Activated B cell treated with CpG ODN at 0.5 μM for 24 hours (primary cell): ENCODE data around the gene SLC2A4RG. TPM values are rescaled to one million over a fixed set of nuclear protein-coding genes. Genes with fewer than 3 reads are reported as not detected.

Source experiments
- ATAC-seq: fragments of 200-7000 bp; cut with Tn5 transposase; one replicate; pipeline ENCODE4 v1.10.0; 2021; ENCODE audit warnings: low read depth, mild to moderate bottlenecking, moderate library complexity
- CTCF ChIA-PET: fragments of 350-600 bp; sonication (Branson Sonifier 250); formaldehyde crosslinking; loops from one replicate; lab custom pipeline; 2021; ENCODE audit warnings: antibody characterized with exemption; lab: Charles Lee
- POLR2A ChIA-PET: fragments of 350-600 bp; sonication (Branson Sonifier 250); formaldehyde crosslinking; loops from one replicate; lab custom pipeline; 2021; ENCODE audit warnings: antibody characterized with exemption; lab: Charles Lee
- DNase-seq: peaks from one replicate; pipeline ENCODE4 v3.0.0; 2022
- H3K27ac Mint-ChIP-seq: one replicate; pipeline ENCODE4 v1.8.0; 2020; ENCODE audit warnings: mixed read lengths
- H3K27me3 Mint-ChIP-seq: one replicate; pipeline ENCODE4 v1.8.0; 2021; ENCODE audit warnings: mixed read lengths
- H3K36me3 Mint-ChIP-seq: one replicate; pipeline ENCODE4 v1.8.0; 2021; ENCODE audit warnings: low read depth, mixed read lengths
- H3K4me1 Mint-ChIP-seq: one replicate; pipeline ENCODE4 v1.8.0; 2021; ENCODE audit warnings: mixed read lengths
- H3K4me3 Mint-ChIP-seq: one replicate; pipeline ENCODE4 v1.8.0; 2020; ENCODE audit warnings: mild to moderate bottlenecking, mixed read lengths
- H3K9me3 Mint-ChIP-seq: one replicate; pipeline ENCODE4 v1.8.0; 2020; ENCODE audit warnings: mixed read lengths
- CTCF ChIP-seq: fragments of 200-600 bp; IDR thresholded peaks from one replicate; pipeline ENCODE4 v1.8.0; 2022; ENCODE audit warnings: antibody characterized with exemption, mild to moderate bottlenecking
- intact Hi-C: fragments of 100-400 bp; cut with micrococcal nuclease; formaldehyde crosslinking; loops from one replicate; pipeline ENCODE4 v1.15.1; 2024
- total RNA-seq: library from RNA; stranded (reverse); gene quantifications from 2 replicates; pipeline ENCODE4 v1.2.3, GENCODE V29; 2022

SLC2A4RG gene
- total RNA-seq, 1 donor from 2014 or later = 28.1 TPM

GRCh38 chr20:63791497-63792156 is 52.1 kb downstream of the SLC2A4RG start:
- Mint-ChIP-seq H3K36me3 (no peaks in the 10 kb centered on the region), H3K4me1 (peaks cover 2% of the 10 kb centered on the region), H3K9me3 (no peaks in the 10 kb centered on the region), H3K27me3 (no peaks in the 10 kb centered on the region), H3K4me3 (no peak overlapping the region), H3K27ac (no peak overlapping the region)
- ATAC-seq = no peak
- ChIA-PET POLR2A (no interaction called here), CTCF (no interaction called here)
- intact Hi-C loops = no loop called here
- no peak for TF ChIP-seq CTCF
- no peak for DNase-seq

- no peaks in the 10 kb centered on the region for H3K36me3 Mint-ChIP-seq
- no peak for TF ChIP-seq CTCF
- ATAC-seq (no peak), DNase-seq (no peak)
- no peaks in the 10 kb centered on the region for H3K9me3 Mint-ChIP-seq
- peaks cover 2% of the 10 kb centered on the region for H3K4me1 Mint-ChIP-seq
- H3K27me3 Mint-ChIP-seq = no peaks in the 10 kb centered on the region
- POLR2A ChIA-PET = no interaction called here
- CTCF ChIA-PET = no interaction called here
- intact Hi-C loops = no loop called here
- no peak overlapping the region for H3K27ac Mint-ChIP-seq
- H3K4me3 Mint-ChIP-seq = no peak overlapping the region
Measured at GRCh38 chr20:63792866-63793265, 53.3 kb downstream of the SLC2A4RG start.

Other genes starting within 250 kb of the SLC2A4RG start
- gene EEF1A2, start 240.7 kb upstream of the SLC2A4RG start, total RNA-seq = 1.2 and 1.6 TPM in 2 replicates
- 170 and 172 TPM in 2 replicates for gene PPDPF, start 219.0 kb upstream of the SLC2A4RG start, total RNA-seq
- gene PTK6, start 202.4 kb upstream of the SLC2A4RG start, total RNA-seq = 0.49 and 0.69 TPM in 2 replicates
- 0.16 TPM in 1 of 2 replicates, not detected in the other for gene SRMS, start 192.0 kb upstream of the SLC2A4RG start, total RNA-seq
- 0.78 and 1.3 TPM in 2 replicates for gene FNDC11, start 185.6 kb upstream of the SLC2A4RG start, total RNA-seq
- 25.4 and 28.9 TPM in 2 replicates for gene HELZ2, start 165.5 kb upstream of the SLC2A4RG start, total RNA-seq
- 16.9 and 17.4 TPM in 2 replicates for gene GMEB2, start 112.7 kb upstream of the SLC2A4RG start, total RNA-seq
- 4.9 and 6.1 TPM in 2 replicates for gene STMN3, start 86.4 kb upstream of the SLC2A4RG start, total RNA-seq
- 24.1 and 33.8 TPM in 2 replicates for gene RTEL1, start 81.5 kb upstream of the SLC2A4RG start, total RNA-seq
- gene TNFRSF6B, start 43.1 kb upstream of the SLC2A4RG start, total RNA-seq = not detected in 2 replicates
- gene ARFRP1, start 31.8 kb upstream of the SLC2A4RG start, total RNA-seq = 63.5 and 66.0 TPM in 2 replicates
- gene ZGPAT, start 31.7 kb upstream of the SLC2A4RG start, total RNA-seq = 40.7 and 44.0 TPM in 2 replicates
- gene LIME1, start 3.1 kb upstream of the SLC2A4RG start, total RNA-seq = 10.2 and 10.8 TPM in 2 replicates
- 0.46 and 0.49 TPM in 2 replicates for gene ZBTB46, start 91.5 kb downstream of the SLC2A4RG start, total RNA-seq
- gene ABHD16B, start 121.7 kb downstream of the SLC2A4RG start, total RNA-seq = not detected in 2 replicates
- gene TPD52L2, start 125.5 kb downstream of the SLC2A4RG start, total RNA-seq = 36.7 and 38.8 TPM in 2 replicates
- 27.5 and 28.6 TPM in 2 replicates for gene DNAJC5, start 155.3 kb downstream of the SLC2A4RG start, total RNA-seq
- 43.6 and 49.7 TPM in 2 replicates for gene UCKL1, start 216.6 kb downstream of the SLC2A4RG start, total RNA-seq
- gene ZNF512B, start 230.2 kb downstream of the SLC2A4RG start, total RNA-seq = 10.2 and 12.0 TPM in 2 replicates
- 6.8 and 9.0 TPM in 2 replicates for gene SAMD10, start 239.9 kb downstream of the SLC2A4RG start, total RNA-seq
- gene PRPF6, start 241.4 kb downstream of the SLC2A4RG start, total RNA-seq = 75.7 and 75.8 TPM in 2 replicates